IPS-NIHi11 (cell line): Measurements from ENCODE around the gene USP24.
"Not testable (repeated sequence)": the region's sequence is repeated elsewhere in the genome, so short reads cannot be mapped to it uniquely, and the experiment has no call there.

ENCODE experiments used
- DNase-seq: peaks from one replicate; pipeline ENCODE4 v3.0.0; 2012; ENCODE audit warnings: mixed read lengths, low spot score

USP24 gene

DNA sequence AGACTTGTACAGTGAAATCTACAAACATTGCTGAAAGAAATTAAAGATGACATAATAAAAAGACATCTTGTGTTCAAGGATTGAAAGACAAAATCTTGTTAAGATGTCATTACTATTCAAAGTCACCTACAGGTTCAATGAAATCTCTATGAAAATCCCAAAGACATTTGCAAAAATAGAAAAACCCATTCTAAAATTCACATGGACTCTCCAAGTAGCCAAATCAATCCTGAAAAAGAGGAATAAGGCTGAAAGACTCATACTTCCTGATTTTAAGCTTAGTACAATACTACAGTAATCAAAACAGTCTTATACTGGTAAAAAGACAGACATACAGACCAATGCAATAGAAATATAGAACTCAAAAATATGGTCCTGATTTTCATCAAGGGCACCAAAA, 97.2 kb downstream of the USP24 start:
- no peak for DNase-seq

- DNase-seq: not testable (repeated sequence)
These were observed 106.2 kb downstream of the USP24 start for GRCh38 chr1:55109005-55109404.

GRCh38 chr1:55107101-55107500, 108.1 kb downstream of the USP24 start:
- DNase-seq: no peak

DNA sequence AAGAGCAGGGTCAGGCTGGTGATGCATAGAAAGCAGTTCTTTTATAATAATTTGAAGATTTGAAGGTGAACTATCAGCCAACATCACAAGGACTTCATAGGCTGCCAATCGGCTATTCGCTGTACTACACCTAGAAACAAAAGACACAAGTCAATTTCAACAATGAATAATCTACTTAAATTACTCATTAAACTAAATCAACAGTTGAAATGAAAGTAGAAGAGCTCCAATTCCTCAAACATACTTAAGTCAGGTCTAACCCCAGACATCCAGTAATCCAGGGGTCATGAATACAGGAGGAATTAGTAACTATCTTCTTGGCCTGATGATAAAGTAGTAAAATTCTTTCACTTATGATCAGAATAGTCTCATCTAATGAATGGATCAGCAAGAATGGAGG, 111.3 kb downstream of the USP24 start:
- DNase-seq: no peak

DNA sequence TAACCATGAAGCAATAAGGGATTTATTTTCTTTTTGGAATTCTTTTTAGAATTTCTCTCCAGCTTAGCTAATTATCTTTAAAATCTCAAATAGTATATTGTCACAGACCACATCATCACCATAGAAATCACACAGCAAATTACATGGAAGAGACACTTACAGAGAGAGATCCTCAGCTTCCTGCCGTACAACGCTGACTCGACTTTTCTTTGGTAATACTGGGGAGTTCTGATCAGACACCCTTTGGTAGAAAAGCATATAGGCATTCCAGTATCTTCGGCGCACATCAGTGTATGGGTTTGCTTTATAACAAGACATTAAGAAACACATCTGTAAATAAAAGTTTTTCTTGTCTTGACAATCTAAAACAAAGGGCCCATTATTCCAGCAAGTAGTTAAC, 120.1 kb downstream of the USP24 start:
- DNase-seq: no peak

DNA sequence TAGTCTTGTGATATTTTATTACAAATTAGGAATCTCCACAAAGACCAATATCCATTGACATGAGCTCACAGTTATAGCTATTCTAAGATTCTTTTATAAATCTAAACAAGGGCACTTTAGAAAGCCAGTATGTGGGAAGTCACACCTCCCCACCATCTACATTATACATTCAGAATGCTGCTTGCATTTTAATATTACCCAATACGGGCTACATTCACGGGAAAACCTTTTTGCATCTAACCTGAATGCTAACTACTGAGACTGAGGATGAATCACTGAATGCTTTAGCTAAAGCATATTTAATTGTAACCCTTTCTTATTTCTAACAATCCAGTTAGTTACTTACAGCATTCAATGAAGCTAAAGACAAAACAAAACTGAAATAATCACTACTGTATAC, 122.7 kb downstream of the USP24 start:
- DNase-seq: no peak

GRCh38 chr1:55089683-55090082, 125.5 kb downstream of the USP24 start:
- DNase-seq: no peak

DNA sequence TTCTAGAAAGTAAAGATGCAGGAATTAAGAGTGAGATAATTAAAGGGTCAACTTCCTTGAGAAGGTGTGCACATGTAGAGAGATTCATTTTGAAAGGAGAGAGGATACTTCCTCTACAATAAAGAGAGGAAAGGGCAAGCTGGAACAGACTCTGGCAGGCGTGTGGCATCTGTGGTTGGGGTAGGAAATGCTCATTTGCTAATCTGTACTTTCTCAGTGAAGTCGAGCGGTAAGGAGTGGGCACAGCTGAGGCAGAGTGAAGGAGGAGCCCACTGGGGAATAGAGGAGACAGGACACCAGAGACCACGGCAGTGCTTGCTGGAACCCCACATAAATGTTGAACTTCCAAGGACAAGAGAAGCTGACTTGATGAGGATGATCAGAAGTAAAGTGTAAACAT, 126.8 kb downstream of the USP24 start:
- DNase-seq: no peak

- DNase-seq: no peak
These were observed 127.7 kb downstream of the USP24 start for GRCh38 chr1:55087439-55087838.

- no peak for DNase-seq
These were observed 130.9 kb downstream of the USP24 start for GRCh38 chr1:55084257-55084656.

DNA sequence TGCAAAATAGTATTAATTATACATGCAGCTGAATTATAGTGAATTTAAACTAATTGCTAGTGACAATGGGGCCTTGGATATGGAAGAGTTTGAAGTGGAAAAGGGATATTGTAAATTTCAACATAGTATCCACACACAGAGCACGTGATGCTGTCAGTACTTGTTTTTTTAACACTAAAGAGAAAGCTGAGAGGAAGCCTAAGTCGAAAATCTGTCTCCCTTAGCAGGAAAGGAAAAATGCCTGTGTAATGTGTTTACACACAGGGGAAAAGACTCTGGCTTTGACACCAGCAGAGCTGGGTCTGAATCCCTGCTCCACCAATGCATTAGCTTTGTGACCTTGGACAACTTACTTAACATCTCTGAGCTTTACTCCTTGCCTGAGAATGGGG, 133.3 kb downstream of the USP24 start:
- no peak for DNase-seq

- DNase-seq: no peak
These were observed 133.8 kb downstream of the USP24 start for GRCh38 chr1:55081188-55081904.

GRCh38 chr1:55079651-55080050, 135.5 kb downstream of the USP24 start:
- no peak for DNase-seq

- no peak for DNase-seq
These were observed 136.7 kb downstream of the USP24 start for GRCh38 chr1:55078470-55078869.

DNA sequence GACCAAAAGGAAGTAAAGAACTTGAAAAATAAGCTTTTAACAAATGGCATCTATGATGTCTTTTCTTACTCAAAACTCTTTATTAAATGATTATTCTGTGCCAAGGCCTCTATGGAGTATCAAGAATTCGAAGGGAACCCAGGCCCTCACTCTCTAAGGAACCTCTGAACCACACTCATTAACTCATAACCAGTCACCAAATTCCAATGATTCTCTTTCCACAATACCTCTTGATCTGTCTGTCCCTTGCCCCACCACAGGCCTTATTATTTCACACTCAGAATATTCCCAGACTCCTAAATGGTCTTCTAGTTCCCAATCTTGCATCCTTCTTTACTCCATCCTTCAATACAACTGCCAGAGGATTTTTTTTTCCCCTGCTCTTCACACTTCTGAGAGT, 138.8 kb downstream of the USP24 start:
- no peak for DNase-seq

DNA sequence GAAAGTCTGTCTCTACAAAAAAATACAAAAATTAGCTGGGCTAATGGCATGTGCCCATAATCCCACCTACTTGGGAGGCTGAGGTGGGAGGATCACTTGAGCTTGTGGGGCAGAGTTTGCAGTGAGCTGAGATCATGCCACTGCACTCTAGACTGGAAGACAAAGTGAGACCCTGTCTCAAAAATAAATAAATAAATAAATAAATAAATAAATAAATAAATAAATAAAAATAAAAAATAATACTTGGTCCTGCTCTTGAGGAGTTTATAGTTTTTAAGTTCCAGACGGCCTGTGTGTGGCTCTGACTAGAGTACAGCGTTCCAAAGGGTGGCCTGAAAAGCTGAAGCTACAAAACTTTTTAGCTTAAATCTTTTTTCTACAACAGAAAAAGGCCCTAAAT, 140.7 kb downstream of the USP24 start:
- DNase-seq: no peak

DNA sequence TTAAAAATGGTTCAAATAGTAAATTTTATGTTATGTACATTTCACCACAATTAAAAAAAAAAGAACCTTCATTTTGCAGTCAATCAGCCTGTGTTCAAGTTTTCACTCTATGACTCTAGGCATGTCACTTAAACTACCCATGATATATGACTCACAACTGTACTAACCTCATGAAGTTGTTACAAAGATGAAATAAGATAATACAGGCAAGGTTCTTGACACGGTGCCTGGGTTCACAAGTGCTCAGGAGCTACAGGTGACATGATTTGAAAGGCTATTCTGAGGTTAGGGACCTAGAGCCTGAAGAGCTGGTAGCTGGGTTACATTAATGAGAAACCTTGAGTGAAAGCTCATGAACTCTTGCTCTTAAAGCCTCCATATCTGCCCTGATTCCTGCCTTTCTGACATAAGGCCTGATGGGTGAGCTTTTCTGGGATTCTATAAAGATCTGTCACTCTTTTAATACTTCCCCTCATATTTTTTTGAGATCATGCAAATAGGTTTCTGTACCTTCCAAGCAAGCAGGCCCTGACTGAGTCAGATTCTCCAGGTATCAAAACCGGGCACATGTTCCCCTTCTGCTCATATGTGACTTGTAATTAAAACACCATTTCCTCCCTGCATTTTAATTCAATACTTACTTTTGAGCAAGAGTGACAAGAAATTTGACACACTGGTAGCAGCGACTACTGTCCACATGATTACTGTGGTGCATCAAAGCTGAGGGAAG, 141.8 kb downstream of the USP24 start:
- no peak for DNase-seq

GRCh38 chr1:55071477-55071876, 143.7 kb downstream of the USP24 start:
- DNase-seq: peak; percentile 78

- DNase-seq: no peak
These were observed 144.6 kb downstream of the USP24 start for GRCh38 chr1:55070293-55071164.

GRCh38 chr1:55069280-55069679, 145.9 kb downstream of the USP24 start:
- DNase-seq: no peak

GRCh38 chr1:55068638-55069037, 146.5 kb downstream of the USP24 start:
- no peak for DNase-seq

GRCh38 chr1:55067914-55068313, 147.2 kb downstream of the USP24 start:
- DNase-seq: no peak
